GM23248 (cell line): ENCODE results near the gene SH3YL1. TPM values are rescaled to one million over a fixed set of nuclear protein-coding genes. Genes with fewer than 3 reads are reported as not detected.

Experiments
- DNase-seq: peaks from one replicate; pipeline ENCODE4 v3.0.0-alpha.2; 2015
- H2AFZ ChIP-seq: fragments of 200-600 bp; sonication (generic); 2 replicates; pipeline ENCODE4 v1.6.1; 2016; ENCODE audit warnings: antibody characterized with exemption
- H3F3A ChIP-seq: fragments of 200-600 bp; sonication (generic); 2 replicates; pipeline ENCODE4 v1.6.1; 2016; ENCODE audit warnings: mild to moderate bottlenecking, antibody characterized with exemption, mixed run types; ENCODE audit not compliant: insufficient read depth
- H3K27ac ChIP-seq: fragments of 200-600 bp; sonication (generic); 2 replicates; pipeline ENCODE4 v1.5.1; 2016; ENCODE audit warnings: mild to moderate bottlenecking
- H3K27me3 ChIP-seq: fragments of 200-600 bp; sonication (generic); replicated peaks from 2 replicates; pipeline ENCODE4 v1.6.1; 2016; ENCODE audit warnings: mild to moderate bottlenecking; ENCODE audit not compliant: insufficient read depth
- H3K36me3 ChIP-seq: fragments of 200-600 bp; sonication (generic); 2 replicates; pipeline ENCODE4 v1.6.1; 2016; ENCODE audit warnings: low read depth, mild to moderate bottlenecking
- H3K4me1 ChIP-seq: fragments of 200-600 bp; sonication (generic); 2 replicates; pipeline ENCODE4 v1.6.1; 2016; ENCODE audit warnings: mild to moderate bottlenecking; ENCODE audit not compliant: insufficient read depth
- H3K4me2 ChIP-seq: fragments of 200-600 bp; sonication (generic); one replicate; pipeline ENCODE4 v1.6.1; 2016; ENCODE audit warnings: mild to moderate bottlenecking; ENCODE audit not compliant: unreplicated experiment
- H3K4me3 ChIP-seq: fragments of 200-600 bp; sonication (generic); 2 replicates; pipeline ENCODE4 v1.5.1; 2016; ENCODE audit warnings: mild to moderate bottlenecking
- H3K79me2 ChIP-seq: fragments of 200-600 bp; sonication (generic); 2 replicates; pipeline ENCODE4 v1.6.1; 2016; ENCODE audit warnings: mild to moderate bottlenecking; ENCODE audit not compliant: insufficient read depth
- H3K9ac ChIP-seq: fragments of 200-600 bp; sonication (generic); 2 replicates; pipeline ENCODE4 v1.6.1; 2016; ENCODE audit warnings: mild to moderate bottlenecking
- H3K9me2 ChIP-seq: fragments of 200-600 bp; sonication (generic); 2 replicates; pipeline ENCODE4 v1.6.1; 2016; ENCODE audit warnings: mixed run types, mild to moderate bottlenecking, moderate library complexity; ENCODE audit not compliant: insufficient read depth
- H3K9me3 ChIP-seq: fragments of 200-600 bp; sonication (generic); one replicate; pipeline ENCODE4 v1.6.1; 2017; ENCODE audit warnings: low read depth
- H4K20me1 ChIP-seq: fragments of 200-600 bp; sonication (generic); 2 replicates; pipeline ENCODE4 v1.6.0; 2016; ENCODE audit not compliant: insufficient read depth
- EZH2 ChIP-seq: fragments of 200-600 bp; sonication (generic); IDR thresholded peaks from 2 replicates; pipeline ENCODE4 v1.6.1; 2018; ENCODE audit warnings: antibody characterized with exemption, mild to moderate bottlenecking; ENCODE audit not compliant: insufficient read depth, poor library complexity, severe bottlenecking
- EZH2phosphoT487 ChIP-seq: fragments of 200-600 bp; sonication (generic); IDR thresholded peaks from 2 replicates; pipeline ENCODE4 v1.6.1; 2018; ENCODE audit warnings: antibody characterized with exemption, moderate library complexity, mild to moderate bottlenecking, low read depth; ENCODE audit not compliant: insufficient read depth
- WGBS, 2 experiments: methylation state at CpG; one replicate each; pipeline ENCODE4 v1.1.6; 2015 to 2017; ENCODE audit warnings: low lambda C conversion rate in 2 of 2, low coverage in 1 of 2; ENCODE audit errors: missing lambda C conversion rate in 2 of 2; 5-methylcytosine and 5-hydroxymethylcytosine counted together
- in situ Hi-C: fragments of 300-500 bp; cut with MboI; formaldehyde crosslinking; loops from 2 replicates; pipeline ENCODE4 v1.15.0; 2020
- polyA plus RNA-seq: library from polyadenylated mRNA; unstranded; fragments of >200 nt; fragmentation: Nextera tagmentation; extraction: Ambion mirVana; gene quantifications from 2 replicates; pipeline ENCODE4 v1.2.1, GENCODE V29; 2016
- total RNA-seq: library from RNA; depleted of rRNA; stranded (reverse); fragments of >200 nt; shearing (Covaris generic); gene quantifications from 2 replicates; pipeline ENCODE4 v1.2.3, GENCODE V29; 2014

Gene SH3YL1
- total and polyA plus RNA-seq, 2 experiments from 2014 or later, result 24.0 to 25.2 TPM

- Histone ChIP-seq H3K9me2 (no peaks in the 10 kb centered on the region), H3K27ac (no peak overlapping the region), H3K4me1 (no peaks in the 10 kb centered on the region), H4K20me1 (peaks cover 8% of the 10 kb centered on the region), H3K9me3 (no peaks in the 10 kb centered on the region), H3K4me3 (no peak overlapping the region), H3K27me3 (no peaks in the 10 kb centered on the region), H3K4me2 (no peak overlapping the region), H3F3A (no peaks in the 10 kb centered on the region), H3K9ac (no peak overlapping the region), H3K36me3 (peaks cover 39% of the 10 kb centered on the region), H2AFZ (no peak overlapping the region), H3K79me2 (peaks cover 82% of the 10 kb centered on the region)
- no peak for DNase-seq
- in situ Hi-C loops, result no loop called here
- TF ChIP-seq EZH2 (no peak), EZH2phosphoT487 (no peak)
- 91 to 94% methylated on average over 6 of the region's 6 CpGs for WGBS, 2 experiments
Measured at GRCh38 chr2:275466-275865, 11.6 kb upstream of the SH3YL1 start.

GRCh38 chr2:274503-274902 is 10.7 kb upstream of the SH3YL1 start:
- H4K20me1 ChIP-seq, result peaks cover 10% of the 10 kb centered on the region

DNA sequence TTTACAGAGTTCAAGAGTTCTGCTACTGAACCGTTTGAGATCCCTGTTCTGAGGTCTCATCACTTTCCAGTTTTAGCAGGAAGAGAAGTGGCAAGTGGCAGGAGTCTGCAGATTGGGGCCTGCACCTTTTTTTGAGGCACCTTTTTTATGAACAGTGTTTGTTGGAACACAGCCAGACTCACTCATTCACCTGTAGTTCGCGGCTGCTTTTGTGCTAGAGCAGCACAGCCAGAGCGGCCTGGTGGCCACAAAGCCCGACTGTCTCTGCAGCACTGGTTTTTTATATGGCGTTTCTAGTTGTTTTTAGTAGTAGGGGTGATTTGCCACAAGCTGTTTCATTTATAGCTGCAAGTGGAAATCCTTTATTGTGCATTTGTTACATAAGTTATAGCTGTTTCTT is 9.5 kb upstream of the SH3YL1 start:
- WGBS, 2 experiments, result 46 to 50% methylated on average over 6 of the region's 6 CpGs
- Histone ChIP-seq H3K27ac (no peak overlapping the region), H4K20me1 (peaks cover 16% of the 10 kb centered on the region), H2AFZ (no peak overlapping the region), H3K79me2 (peaks cover 100% of the 10 kb centered on the region), H3K36me3 (peaks cover 19% of the 10 kb centered on the region), H3K27me3 (no peaks in the 10 kb centered on the region), H3F3A (no peaks in the 10 kb centered on the region; the same call in 1 of the 2 replicates), H3K9ac (no peak overlapping the region), H3K4me2 (no peak overlapping the region), H3K9me2 (no peaks in the 10 kb centered on the region), H3K4me3 (no peak overlapping the region), H3K4me1 (no peaks in the 10 kb centered on the region), H3K9me3 (no peaks in the 10 kb centered on the region)
- in situ Hi-C loops, result no loop called here
- no peak for DNase-seq
- TF ChIP-seq EZH2phosphoT487 (no peak), EZH2 (no peak)

More at GRCh38 chr2:274503-274902, 10.7 kb upstream of the SH3YL1 start:
- Histone ChIP-seq H3K4me3 (no peak overlapping the region), H3K9me2 (no peaks in the 10 kb centered on the region), H3K9ac (no peak overlapping the region), H3K36me3 (peaks cover 30% of the 10 kb centered on the region), H3K4me2 (no peak overlapping the region), H3K79me2 (peaks cover 92% of the 10 kb centered on the region), H2AFZ (no peak overlapping the region), H3K9me3 (no peaks in the 10 kb centered on the region), H3F3A (no peaks in the 10 kb centered on the region), H3K27me3 (no peaks in the 10 kb centered on the region), H3K27ac (no peak overlapping the region), H3K4me1 (no peaks in the 10 kb centered on the region)
- in situ Hi-C loops, result no loop called here
- DNase-seq, result no peak
- TF ChIP-seq EZH2phosphoT487, result no peak
- TF ChIP-seq EZH2, result no peak
- WGBS, 2 experiments, result 97 to 98% methylated on average over 3 of the region's 3 CpGs

DNA sequence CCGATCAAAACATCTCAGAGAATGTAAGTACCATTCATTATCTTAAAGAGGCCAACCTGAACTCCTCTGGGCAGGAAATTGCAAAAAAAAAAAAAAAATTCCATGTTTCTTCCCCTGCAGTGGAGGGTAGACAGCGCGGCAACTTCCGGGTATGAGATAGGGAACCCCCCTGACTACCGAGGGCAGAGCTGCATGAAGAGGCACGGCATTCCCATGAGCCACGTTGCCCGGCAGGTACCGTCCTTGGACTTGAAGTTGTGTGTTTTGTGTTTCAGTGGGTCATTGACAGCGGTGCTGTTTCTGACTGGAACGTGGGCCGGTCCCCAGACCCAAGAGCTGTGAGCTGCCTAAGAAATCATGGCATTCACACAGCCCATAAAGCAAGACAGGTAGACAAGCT is 8.1 kb upstream of the SH3YL1 start:
- H3K9ac ChIP-seq, result no peak overlapping the region
- DNase-seq, result no peak
- no peaks in the 10 kb centered on the region for H3K9me3 ChIP-seq
- H3K79me2 ChIP-seq, result peaks cover 100% of the 10 kb centered on the region
- H3K27me3 ChIP-seq, result no peaks in the 10 kb centered on the region
- 94% methylated on average over 12 of the region's 12 CpGs for WGBS, 2 experiments
- TF ChIP-seq EZH2, result no peak
- no peak for TF ChIP-seq EZH2phosphoT487
- H3K4me3 ChIP-seq, result no peak overlapping the region
- H3K9me2 ChIP-seq, result no peaks in the 10 kb centered on the region
- H3K4me1 ChIP-seq, result no peaks in the 10 kb centered on the region; the same call in 1 of the 2 replicates
- peaks cover 4% of the 10 kb centered on the region; the same call in 1 of the 2 replicates for H3K36me3 ChIP-seq
- no peak overlapping the region for H3K4me2 ChIP-seq
- in situ Hi-C loops, result no loop called here
- H3K27ac ChIP-seq, result no peak overlapping the region
- peaks cover 23% of the 10 kb centered on the region for H4K20me1 ChIP-seq
- no peaks in the 10 kb centered on the region; the same call in 1 of the 2 replicates for H3F3A ChIP-seq
- H2AFZ ChIP-seq, result no peak overlapping the region

DNA sequence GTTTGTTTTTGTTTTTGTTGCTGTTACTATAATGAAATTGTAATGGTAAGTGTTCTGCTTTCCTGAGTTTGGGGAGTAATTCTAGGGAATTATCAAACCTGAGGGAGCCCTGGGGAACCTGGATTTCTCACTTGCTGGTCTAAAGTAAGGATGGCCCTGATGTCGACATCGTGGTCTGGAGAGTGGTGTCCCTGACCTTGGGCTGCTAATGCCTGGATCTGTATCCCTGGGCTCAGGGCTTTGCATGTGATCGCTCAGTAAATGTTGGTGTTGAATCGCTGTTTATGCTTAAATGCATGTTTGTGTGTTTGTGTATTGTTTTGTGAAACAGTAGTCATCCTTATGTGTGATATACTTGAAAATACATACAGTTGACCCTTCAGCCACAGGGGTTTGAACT is 7.0 kb upstream of the SH3YL1 start:
- H3F3A ChIP-seq, result no peaks in the 10 kb centered on the region; the same call in 1 of the 2 replicates
- TF ChIP-seq EZH2phosphoT487, result no peak
- no peak for TF ChIP-seq EZH2
- no peak overlapping the region for H2AFZ ChIP-seq
- no peak for DNase-seq
- no peak overlapping the region for H3K4me2 ChIP-seq
- peaks cover 100% of the 10 kb centered on the region for H3K79me2 ChIP-seq
- no peak overlapping the region for H3K9ac ChIP-seq
- H3K36me3 ChIP-seq, result 0 out of 2 replicates have a peak, but pooled peaks cover 4% of the 10 kb centered on the region
- WGBS, 2 experiments, result 96% methylated on average over 4 of the region's 4 CpGs
- no peaks in the 10 kb centered on the region for H3K9me2 ChIP-seq
- no peaks in the 10 kb centered on the region for H3K9me3 ChIP-seq
- H3K27me3 ChIP-seq, result no peaks in the 10 kb centered on the region
- no peak overlapping the region for H3K4me3 ChIP-seq
- H3K27ac ChIP-seq, result no peak overlapping the region
- peaks cover 4% of the 10 kb centered on the region for H3K4me1 ChIP-seq
- in situ Hi-C loops, result no loop called here
- peaks cover 23% of the 10 kb centered on the region for H4K20me1 ChIP-seq
